HepG2 (cell line): ENCODE data around the gene CSNK1G1. TPM values are rescaled to one million over a fixed set of nuclear protein-coding genes. Genes with fewer than 3 reads are reported as not detected.

Experiments used
- ATAC-seq: fragments of 200-7000 bp; cut with Tn5 transposase; 3 replicates; pipeline ENCODE4 v1.9.1; 2020; ENCODE audit warnings: mild to moderate bottlenecking, moderate library complexity
- BruUV-seq: library from RNA; stranded (reverse); fragments of 400-500 nt; replicated peaks from 2 replicates; lab custom pipeline; 2021; lab: Mats Ljungman, UMichigan
- CTCF ChIA-PET: fragments of 300-600 bp; formaldehyde crosslinking; extraction: SDS; loops from one replicate; lab custom pipeline; 2021; ENCODE audit warnings: low total read pairs, inconsistent platforms, low intra/inter-chr PET ratio; lab: Yijun Ruan, JAX
- POLR2A ChIA-PET: fragments of 350-600 bp; sonication (Branson Sonifier 250); formaldehyde crosslinking; loops from one replicate; lab custom pipeline; 2020; ENCODE audit warnings: antibody characterized with exemption, inconsistent platforms; lab: Yijun Ruan, JAX
- DNase-seq: peaks from one replicate; pipeline ENCODE4 v3.0.0-alpha.2; 2015; ENCODE audit warnings: low spot score
- FAIRE-seq: peaks from 3 replicates; lab custom pipeline; 2011; peaks lifted over from hg19 to GRCh38; lab: Jason Lieb, UNC
- H2AFZ ChIP-seq: one replicate; pipeline ENCODE4 v1.6.1; 2011; ENCODE audit warnings: low read length, inconsistent platforms
- H3K27ac ChIP-seq: fragments of 300-600 bp; 3 replicates; pipeline ENCODE4 v1.8.0; 2011; ENCODE audit warnings: mixed run types, mild to moderate bottlenecking, mixed read lengths, low read length, inconsistent platforms; ENCODE audit not compliant: insufficient read depth; ENCODE audit errors: extremely low read length
- H3K27me3 ChIP-seq, 2 experiments: fragments of 200-600 bp in 1 of 2; 2 replicates in 1 of 2; 3 replicates in 1 of 2; pipeline versions ENCODE4 v1.6.0 to v1.8.0; 2011; ENCODE audit warnings: low read length in 2 of 2, mild to moderate bottlenecking in 2 of 2, moderate library complexity in 2 of 2, inconsistent platforms in 1 of 2; ENCODE audit not compliant: insufficient read depth in 2 of 2, control insufficient read depth in 1 of 2
- H3K36me3 ChIP-seq, 2 experiments: fragments of 200-600 bp in 1 of 2; replicated peaks in 1 of 2; 2 replicates in 1 of 2; 3 replicates in 1 of 2; pipeline versions ENCODE4 v1.5.1 to v1.8.0; 2011; ENCODE audit warnings: low read length in 2 of 2, inconsistent platforms in 1 of 2; ENCODE audit not compliant: insufficient read depth in 2 of 2, control insufficient read depth in 1 of 2
- H3K4me1 ChIP-seq: 2 replicates; pipeline ENCODE4 v1.5.1; 2012; ENCODE audit warnings: low read length, inconsistent platforms; ENCODE audit not compliant: insufficient read depth
- H3K4me2 ChIP-seq: 2 replicates; pipeline ENCODE4 v1.6.0; 2011; ENCODE audit warnings: low read depth, low read length, inconsistent platforms
- H3K4me3 ChIP-seq, 3 experiments: fragments of 200-600 bp in 1 of 3; sonication (generic), shearing (Covaris generic) in 1 of 3; replicated peaks in 1 of 3; 2 replicates each; pipeline ENCODE4 v1.5.1; 2011 to 2016; ENCODE audit warnings: low read length in 3 of 3, inconsistent platforms in 2 of 3, low read depth in 2 of 3, mild to moderate bottlenecking in 2 of 3, control low read depth in 1 of 3, mixed read lengths in 1 of 3; ENCODE audit not compliant: insufficient read depth in 1 of 3
- H3K79me2 ChIP-seq: one replicate; pipeline ENCODE4 v1.6.1; 2011; ENCODE audit warnings: low read length, inconsistent platforms; ENCODE audit not compliant: insufficient read depth
- H3K9ac ChIP-seq: 2 replicates; pipeline ENCODE4 v1.6.0; 2011; ENCODE audit warnings: mild to moderate bottlenecking, low read depth, low read length, inconsistent platforms; ENCODE audit not compliant: insufficient read depth
- H3K9me3 ChIP-seq: 2 replicates; pipeline ENCODE4 v1.5.1; 2012; ENCODE audit warnings: mild to moderate bottlenecking, low read length
- H4K20me1 ChIP-seq: 2 replicates; pipeline ENCODE4 v1.6.0; 2011; ENCODE audit warnings: inconsistent platforms, mild to moderate bottlenecking, low read length, moderate library complexity; ENCODE audit not compliant: insufficient read depth
- ATRX ChIP-seq: sonication (generic); formaldehyde crosslinking; IDR thresholded peaks from 2 replicates; pipeline ENCODE4 v1.4.0; 2020; ENCODE audit warnings: missing genetic modification reagents, borderline replicate concordance
- HNRNPL ChIP-seq: fragments of 200-400 bp; formaldehyde crosslinking; IDR thresholded peaks from 2 replicates; pipeline ENCODE4 v1.6.1; 2017; ENCODE audit warnings: mild to moderate bottlenecking, low read depth, low read length
- MXD1 ChIP-seq: sonication (generic); formaldehyde crosslinking; IDR thresholded peaks from 2 replicates; pipeline ENCODE4 v1.4.0; 2020; ENCODE audit warnings: mild to moderate bottlenecking, missing genetic modification reagents
- NAIF1 ChIP-seq: sonication (generic); formaldehyde crosslinking; IDR thresholded peaks from 2 replicates; pipeline ENCODE4 v1.5.0; 2020; ENCODE audit warnings: mild to moderate bottlenecking, missing genetic modification reagents, borderline replicate concordance
- NFRKB ChIP-seq: fragments of 450-650 bp; IDR thresholded peaks from 2 replicates; pipeline ENCODE4 v1.6.1; 2017
- NR2F6 ChIP-seq, 2 experiments: IDR thresholded peaks; 2 replicates each; pipeline ENCODE4 v1.6.1; 2016; ENCODE audit warnings: antibody characterized with exemption in 1 of 2, mild to moderate bottlenecking in 1 of 2
- PRDM10 ChIP-seq: sonication (generic); formaldehyde crosslinking; IDR thresholded peaks from 2 replicates; pipeline ENCODE4 v1.4.0; 2020; ENCODE audit warnings: low read depth, missing genetic modification reagents
- SIX4 ChIP-seq: sonication (generic); formaldehyde crosslinking; IDR thresholded peaks from 2 replicates; pipeline ENCODE4 v1.4.0; 2020; ENCODE audit warnings: missing genetic modification reagents
- SP5 ChIP-seq: IDR thresholded peaks from 2 replicates; pipeline ENCODE4 v1.6.1; 2016; ENCODE audit warnings: low read depth, borderline replicate concordance
- TSC22D2 ChIP-seq: sonication (generic); formaldehyde crosslinking; IDR thresholded peaks from 2 replicates; pipeline ENCODE4 v1.5.1; 2020; ENCODE audit warnings: missing genetic modification reagents, mild to moderate bottlenecking, borderline replicate concordance
- YEATS2 ChIP-seq: sonication (generic); formaldehyde crosslinking; IDR thresholded peaks from 2 replicates; pipeline ENCODE4 v1.4.0; 2020; ENCODE audit warnings: missing genetic modification reagents, borderline replicate concordance
- ZBTB37 ChIP-seq: sonication (generic); formaldehyde crosslinking; IDR thresholded peaks from 2 replicates; pipeline ENCODE4 v1.4.0; 2020; ENCODE audit warnings: mild to moderate bottlenecking, missing genetic modification reagents
- ZNF275 ChIP-seq: sonication (generic); formaldehyde crosslinking; IDR thresholded peaks from 2 replicates; pipeline ENCODE4 v1.8.0; 2022; ENCODE audit warnings: missing genetic modification reagents, mild to moderate bottlenecking, inconsistent platforms, borderline replicate concordance
- ZNF33A ChIP-seq: sonication (generic); formaldehyde crosslinking; IDR thresholded peaks from 2 replicates; pipeline ENCODE4 v1.5.1; 2020; ENCODE audit warnings: missing genetic modification reagents, mild to moderate bottlenecking, moderate library complexity, borderline replicate concordance
- ZNF501 ChIP-seq: sonication (generic); formaldehyde crosslinking; IDR thresholded peaks from 2 replicates; pipeline ENCODE4 v1.5.1; 2020; ENCODE audit warnings: mild to moderate bottlenecking, moderate library complexity, missing genetic modification reagents
- ZNF562 ChIP-seq: sonication (generic); formaldehyde crosslinking; IDR thresholded peaks from 2 replicates; pipeline ENCODE4 v1.8.0; 2022; ENCODE audit warnings: missing genetic modification reagents, borderline replicate concordance
- ZSCAN29 ChIP-seq: sonication (generic); formaldehyde crosslinking; conservative IDR thresholded peaks from 2 replicates; pipeline ENCODE4 v1.4.0; 2020; ENCODE audit warnings: mild to moderate bottlenecking, missing genetic modification reagents
- WGBS: methylation state at CpG from one replicate; pipeline ENCODE4 v1.1.6; 2017; ENCODE audit warnings: low lambda C conversion rate; 5-methylcytosine and 5-hydroxymethylcytosine counted together
- in situ Hi-C: cut with HindIII; loops from 2 replicates; pipeline ENCODE4 v1.10.0; 2017; ENCODE audit warnings: low pct_unique_long_range_greater_than_20kb; ENCODE audit not compliant: extremely low pct_ligation_motif_present
- intact Hi-C: fragments of 100-400 bp; cut with micrococcal nuclease; formaldehyde crosslinking; loops from one replicate; pipeline ENCODE4 v1.10.0; 2022; ENCODE audit not compliant: unreplicated experiment
- polyA plus RNA-seq, 8 experiments: library from polyadenylated mRNA; depleted of rRNA in 3 of 8; stranded (reverse) in 7 of 8; unstranded in 1 of 8; fragments of >200 nt; fragmentation: Illumina TruSeq in 4 of 8; extraction: Trizol in 4 of 8; gene quantifications; 2 replicates each; pipeline versions ENCODE4 v1.2.1 to v1.2.3, GENCODE V29; 2011 to 2016; ENCODE audit warnings: low read depth in 4 of 8, missing spikeins in 1 of 8, mixed read lengths in 1 of 8; ENCODE audit not compliant: insufficient read depth in 1 of 8
- total RNA-seq, 5 experiments: library from RNA; depleted of rRNA; stranded (reverse); fragments of >200 nt; fragmentation: Illumina TruSeq; extraction: Trizol; gene quantifications; 2 replicates each; pipeline ENCODE4 v1.2.3, GENCODE V29; 2016; ENCODE audit warnings: low read depth in 1 of 5

CSNK1G1 gene
- total and polyA plus RNA-seq, 2 of the 13 experiments (the other 11 are each of a cell fraction or from before 2014, with no cell fraction given): 8.5 to 12.6 TPM

GRCh38 chr15:64164436-64164835 is 191.5 kb downstream of the CSNK1G1 start:
- ChIA-PET CTCF (no interaction called here), POLR2A (interaction anchor here (1.3 to 4.4 kb wide), 5 partner anchors 11 to 223 kb away, joined by 3 to 52 read pairs (median 17); partner anchors contain the start of genes CIAO2A and TRIP4)
- Histone ChIP-seq H3K27me3 (no peaks in the 10 kb centered on the region; a peak in 1 of 5 replicates), H2AFZ (peak overlapping the region; percentile 66), H3K79me2 (peaks cover 24% of the 10 kb centered on the region), H3K9ac (peak overlapping the region; percentile 84; the same call in 1 of the 2 replicates), H4K20me1 (peaks cover 7% of the 10 kb centered on the region; the same call in 1 of the 2 replicates), H3K4me3 (peak overlapping the region in 1 of 3 experiments; percentile 98; a peak in 1 of 6 replicates), H3K9me3 (no peaks in the 10 kb centered on the region), H3K36me3 (peaks cover 4 to 12% of the 10 kb centered on the region in 2 experiments), H3K27ac (peak overlapping the region; percentile 90), H3K4me2 (peak overlapping the region; percentile 99), H3K4me1 (peaks cover 39% of the 10 kb centered on the region)
- 57% methylated on average over 4 of the region's 4 CpGs for WGBS
- in situ Hi-C loops (no loop called here), intact Hi-C loops (loop anchor here (2.0 to 5.0 kb wide), 3 partner anchors 193 to 518 kb away; partner anchors contain the start of genes CSNK1G1 and TRIP4)
- no peak for FAIRE-seq
- no peak for DNase-seq
- no TSS peak for BruUV-seq
- no peak for ATAC-seq
- TF ChIP-seq ZNF275 (no peak), ATRX (CRISPR knock-in tag) (no peak), YEATS2 (CRISPR knock-in tag) (no peak), ZNF562 (no peak), ZBTB37 (no peak), MXD1 (CRISPR knock-in tag) (no peak), TSC22D2 (no peak), PRDM10 (CRISPR knock-in tag) (peak; percentile 2; the same call in 1 of the 2 replicates), ZNF33A (CRISPR knock-in tag) (no peak), NFRKB (no peak), HNRNPL (no peak), SIX4 (CRISPR knock-in tag) (no peak), ZNF501 (CRISPR knock-in tag) (no peak), SP5 (CRISPR knock-in tag) (no peak), NAIF1 (no peak), ZSCAN29 (no peak), NR2F6 (IDR thresholded peaks at IDR 0.05) (0 out of 2 replicates have a peak, but pooled peaks have one; percentile 5), NR2F6 (CRISPR knock-in tag; IDR thresholded peaks at IDR 0.05) (no peak)
